Neuronal stem cell (in vitro differentiated cells): ENCODE results near the gene CEL.

ENCODE experiments used
- DNase-seq: peaks from one replicate; pipeline ENCODE4 v3.0.0-alpha.2; 2013; ENCODE audit warnings: low spot score
- H2AFZ ChIP-seq: one replicate; pipeline ENCODE4 v1.6.1; 2013; ENCODE audit warnings: mild to moderate bottlenecking, low read length, inconsistent platforms
- H2AK5ac ChIP-seq: 2 replicates; pipeline ENCODE4 v1.6.1; 2013; ENCODE audit warnings: low read depth, mild to moderate bottlenecking, inconsistent platforms, low read length, moderate library complexity, mixed read lengths
- H2BK120ac ChIP-seq: 2 replicates; pipeline ENCODE4 v1.6.1; 2013; ENCODE audit warnings: low read depth, mild to moderate bottlenecking, inconsistent platforms, low read length, moderate library complexity, mixed read lengths
- H2BK12ac ChIP-seq: one replicate; pipeline ENCODE4 v1.6.1; 2013; ENCODE audit warnings: low read length, inconsistent platforms
- H2BK15ac ChIP-seq: 2 replicates; pipeline ENCODE4 v1.6.1; 2013; ENCODE audit warnings: mild to moderate bottlenecking, low read length, inconsistent platforms, mixed read lengths
- H2BK5ac ChIP-seq: one replicate; pipeline ENCODE4 v1.6.1; 2013; ENCODE audit warnings: inconsistent platforms, mild to moderate bottlenecking, low read length, moderate library complexity
- H3K14ac ChIP-seq: one replicate; pipeline ENCODE4 v1.6.1; 2013; ENCODE audit warnings: low read length, inconsistent platforms
- H3K18ac ChIP-seq: 2 replicates; pipeline ENCODE4 v1.6.1; 2013; ENCODE audit warnings: low read length, inconsistent platforms
- H3K23ac ChIP-seq: 2 replicates; pipeline ENCODE4 v1.6.1; 2013; ENCODE audit warnings: low read depth, mild to moderate bottlenecking, mixed read lengths, low read length, inconsistent platforms; ENCODE audit not compliant: poor library complexity
- H3K27ac ChIP-seq: replicated peaks from 3 replicates; pipeline ENCODE4 v1.5.1; 2013; ENCODE audit warnings: low read length, inconsistent platforms
- H3K27me3 ChIP-seq, 3 experiments: 2 replicates each; pipeline ENCODE4 v1.6.1; 2013; ENCODE audit warnings: low read length in 3 of 3, mild to moderate bottlenecking in 2 of 3, inconsistent platforms in 1 of 3, low read depth in 1 of 3, mixed read lengths in 1 of 3, moderate library complexity in 1 of 3; ENCODE audit not compliant: control insufficient read depth in 3 of 3, insufficient read depth in 3 of 3
- H3K36me3 ChIP-seq, 2 donors: replicated peaks in 1 of 2; 2 replicates each; pipeline ENCODE4 v1.6.1; 2013; ENCODE audit warnings: low read length in 2 of 2; ENCODE audit not compliant: control insufficient read depth in 2 of 2, insufficient read depth in 2 of 2
- H3K4ac ChIP-seq: 2 replicates; pipeline ENCODE4 v1.6.1; 2013; ENCODE audit warnings: inconsistent platforms, mild to moderate bottlenecking, low read length, moderate library complexity
- H3K4me1 ChIP-seq, 2 donors: 1 replicate in 1 of 2; 2 replicates in 1 of 2; pipeline ENCODE4 v1.6.1; 2013; ENCODE audit warnings: low read length in 2 of 2, low read depth in 1 of 2; ENCODE audit not compliant: control insufficient read depth in 2 of 2, insufficient read depth in 1 of 2
- H3K4me2 ChIP-seq: one replicate; pipeline ENCODE4 v1.6.1; 2013; ENCODE audit warnings: mild to moderate bottlenecking, low read length, inconsistent platforms; ENCODE audit not compliant: insufficient read depth, poor library complexity, severe bottlenecking
- H3K4me3 ChIP-seq, 2 donors: 2 replicates each; pipeline ENCODE4 v1.5.1; 2013; ENCODE audit warnings: low read length in 2 of 2, mild to moderate bottlenecking in 2 of 2, inconsistent platforms in 1 of 2, moderate library complexity in 1 of 2
- H3K79me1 ChIP-seq: one replicate; pipeline ENCODE4 v1.6.1; 2013; ENCODE audit warnings: low read depth, mild to moderate bottlenecking, inconsistent platforms, low read length, moderate library complexity
- H3K9ac ChIP-seq: one replicate; pipeline ENCODE4 v1.6.1; 2013; ENCODE audit warnings: mild to moderate bottlenecking, low read depth, low read length, inconsistent platforms; ENCODE audit not compliant: poor library complexity
- H3K9me3 ChIP-seq, 2 donors: replicated peaks in 1 of 2; 2 replicates each; pipeline versions ENCODE3 to v1.6.1; 2013; ENCODE audit warnings: low read length in 2 of 2, mild to moderate bottlenecking in 2 of 2, inconsistent platforms in 1 of 2, low read depth in 1 of 2, mixed read lengths in 1 of 2, moderate library complexity in 1 of 2; ENCODE audit not compliant: control insufficient read depth in 2 of 2, insufficient read depth in 1 of 2
- H4K8ac ChIP-seq: one replicate; pipeline ENCODE4 v1.6.1; 2013; ENCODE audit warnings: low read depth, mild to moderate bottlenecking, inconsistent platforms, low read length, moderate library complexity
- H4K91ac ChIP-seq: one replicate; pipeline ENCODE4 v1.6.1; 2013; ENCODE audit warnings: low read length, low read depth, mild to moderate bottlenecking, inconsistent platforms; ENCODE audit not compliant: poor library complexity
- WGBS, 2 donors: extraction: QIAGEN DNeasy Blood & Tissue Kit; methylation state at CpG; one replicate each; pipeline ENCODE4 v1.1.7; 2013; ENCODE audit warnings: missing lambda C conversion rate in 2 of 2, mixed read lengths in 1 of 2; ENCODE audit not compliant: insufficient read length in 2 of 2, insufficient replicate concordance in 1 of 2; ENCODE audit errors: extremely low coverage in 2 of 2; 5-methylcytosine and 5-hydroxymethylcytosine counted together

Gene CEL

DNA sequence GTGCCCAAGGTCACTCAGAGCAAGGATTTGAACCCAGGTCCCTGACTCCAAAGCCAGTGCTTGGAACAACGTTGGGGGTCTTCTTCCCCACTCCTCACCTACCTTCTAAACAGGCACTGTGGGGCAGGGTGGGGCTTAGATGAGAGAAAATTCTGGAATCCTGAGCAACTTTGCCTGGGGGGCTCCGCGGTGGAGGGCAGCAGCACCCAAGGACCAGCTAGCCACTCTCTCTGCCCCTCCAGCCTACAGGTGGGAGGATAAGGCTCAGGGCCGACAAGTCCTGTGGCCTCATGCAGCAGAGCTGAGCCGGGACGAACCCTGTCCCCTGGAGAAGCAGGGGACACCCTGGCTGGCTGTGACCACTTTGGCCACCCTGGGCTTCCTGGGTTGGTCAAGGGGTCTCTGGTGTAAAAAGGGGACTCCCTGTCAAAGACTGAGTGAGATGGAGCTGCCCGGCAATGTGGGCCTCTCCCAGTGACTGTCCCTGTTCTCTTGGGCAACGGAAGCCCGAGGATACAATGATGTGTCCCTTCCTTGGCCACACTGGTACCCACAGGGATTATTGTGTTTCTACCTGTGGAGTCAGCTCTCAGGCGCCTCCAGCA, 26.5 kb downstream of the CEL start:
- Histone ChIP-seq H3K79me1 (no peaks in the 10 kb centered on the region), H4K8ac (no peak overlapping the region), H3K4ac (no peak overlapping the region), H2AFZ (no peak overlapping the region), H3K27ac (no peak overlapping the region), H3K9me3 (no peaks in the 10 kb centered on the region), H3K9ac (no peak overlapping the region), H3K4me1 (peaks cover 0 to 2% of the 10 kb centered on the region in 2 donors), H3K4me3 (no peak overlapping the region), H3K18ac (no peak overlapping the region), H2BK120ac (no peak overlapping the region), H2BK15ac (no peak overlapping the region), H3K14ac (no peak overlapping the region), H2BK5ac (no peak overlapping the region), H3K23ac (no peak overlapping the region), H3K36me3 (no peaks in the 10 kb centered on the region), H3K27me3 (no peaks in the 10 kb centered on the region), H4K91ac (no peak overlapping the region), H3K4me2 (no peak overlapping the region), H2AK5ac (peak overlapping the region; percentile 20), H2BK12ac (no peak overlapping the region)
- no peak for DNase-seq
- no CpG with 5 or more reads among the region's 10 CpGs for WGBS, 2 donors

DNA sequence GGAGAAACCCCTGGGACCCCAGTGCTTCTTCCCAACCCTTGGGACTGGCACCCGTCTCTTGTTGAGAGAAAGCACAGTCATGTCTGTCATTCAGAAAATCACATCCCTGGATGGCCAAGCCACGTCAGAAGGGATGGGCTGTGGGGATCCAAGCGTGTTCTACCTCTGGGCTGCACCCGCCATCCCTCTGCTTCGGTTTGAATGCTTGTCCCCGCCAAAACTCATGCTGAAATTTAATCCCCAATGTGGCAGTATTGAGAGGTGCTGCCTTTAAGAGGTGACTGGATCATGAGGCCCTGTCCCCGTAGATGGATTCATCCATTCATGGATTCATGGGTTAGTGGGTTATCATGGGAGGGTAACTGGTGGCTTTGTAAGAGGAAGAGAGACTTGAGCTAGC, 27.0 kb downstream of the CEL start:
- H3K4me2 ChIP-seq = no peak overlapping the region
- H3K27me3 ChIP-seq = no peaks in the 10 kb centered on the region
- no peaks in the 10 kb centered on the region for H3K79me1 ChIP-seq
- no peak overlapping the region for H3K9ac ChIP-seq
- no peak overlapping the region for H2BK15ac ChIP-seq
- no CpG with 5 or more reads among the region's 7 CpGs for WGBS, 2 donors
- no peak overlapping the region for H4K91ac ChIP-seq
- no peaks in the 10 kb centered on the region for H3K36me3 ChIP-seq
- no peak overlapping the region for H3K27ac ChIP-seq
- no peak overlapping the region for H3K14ac ChIP-seq
- H3K4me3 ChIP-seq = no peak overlapping the region
- H2BK120ac ChIP-seq = no peak overlapping the region
- H2BK5ac ChIP-seq = no peak overlapping the region
- peaks cover 0 to 2% of the 10 kb centered on the region in 2 donors for H3K4me1 ChIP-seq
- H2AK5ac ChIP-seq = peak overlapping the region; percentile 20
- H2BK12ac ChIP-seq = no peak overlapping the region
- H2AFZ ChIP-seq = no peak overlapping the region
- no peak overlapping the region for H3K18ac ChIP-seq
- no peak overlapping the region for H4K8ac ChIP-seq
- no peak overlapping the region for H3K23ac ChIP-seq
- H3K9me3 ChIP-seq = no peaks in the 10 kb centered on the region
- H3K4ac ChIP-seq = no peak overlapping the region
- no peak for DNase-seq

DNA sequence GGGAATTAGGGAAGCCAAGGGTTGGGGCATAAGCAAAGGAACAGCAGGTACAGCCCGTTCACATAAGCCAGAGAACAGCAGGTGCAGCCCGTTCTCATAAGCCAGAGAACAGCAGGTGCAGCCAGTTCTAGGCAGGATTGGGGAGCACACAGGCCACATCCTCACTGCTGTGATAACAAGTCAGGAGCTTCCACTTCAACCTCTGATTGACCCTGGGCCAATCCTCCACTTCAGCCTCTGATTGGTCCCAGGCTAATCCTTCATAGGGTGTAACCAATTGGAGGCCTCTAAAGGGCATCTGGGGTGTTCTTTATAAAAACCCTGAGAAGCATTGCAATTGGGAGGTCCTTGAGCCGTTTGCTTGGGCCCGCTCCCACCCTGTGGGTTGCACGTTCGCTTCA, 27.5 kb downstream of the CEL start:
- Histone ChIP-seq H3K4me3 (no peak overlapping the region), H3K9me3 (no peaks in the 10 kb centered on the region), H2BK120ac (no peak overlapping the region), H3K4me1 (peaks cover 0 to 2% of the 10 kb centered on the region in 2 donors), H3K14ac (no peak overlapping the region), H3K4me2 (no peak overlapping the region), H2BK12ac (no peak overlapping the region), H3K18ac (no peak overlapping the region), H3K36me3 (no peaks in the 10 kb centered on the region), H3K9ac (peak overlapping the region; percentile 7), H2AFZ (no peak overlapping the region), H3K79me1 (no peaks in the 10 kb centered on the region), H3K27me3 (no peaks in the 10 kb centered on the region), H3K4ac (no peak overlapping the region), H3K27ac (no peak overlapping the region), H2BK15ac (no peak overlapping the region), H3K23ac (no peak overlapping the region), H4K91ac (no peak overlapping the region), H2AK5ac (no peak overlapping the region), H2BK5ac (no peak overlapping the region), H4K8ac (no peak overlapping the region)
- no peak for DNase-seq
- no CpG with 5 or more reads among the region's 6 CpGs for WGBS, 2 donors

DNA sequence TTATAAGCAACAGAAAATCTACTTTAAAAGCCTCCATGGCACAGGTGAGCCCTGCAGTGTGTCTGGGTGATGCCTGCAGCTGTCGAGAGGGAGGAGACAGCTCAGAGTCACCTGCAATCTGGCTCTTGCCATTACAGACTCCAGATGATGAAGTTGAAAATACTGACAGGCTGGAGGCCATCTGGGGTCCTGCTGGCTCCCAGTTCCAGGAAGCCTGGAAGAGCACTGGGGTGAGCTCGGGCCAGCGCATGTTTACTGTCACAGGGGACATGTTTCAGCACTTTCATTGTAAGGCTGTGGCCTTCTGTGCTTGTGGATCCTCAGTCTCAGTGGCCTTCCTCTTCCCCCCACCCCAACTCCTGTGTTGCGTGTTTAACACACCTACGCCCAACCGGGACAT, 28.4 kb downstream of the CEL start:
- H2AK5ac ChIP-seq = no peak overlapping the region
- H4K91ac ChIP-seq = no peak overlapping the region
- DNase-seq = no peak
- no peak overlapping the region for H2BK5ac ChIP-seq
- no peak overlapping the region for H3K9ac ChIP-seq
- no peak overlapping the region for H3K4me2 ChIP-seq
- no peak overlapping the region for H2BK12ac ChIP-seq
- WGBS, 2 donors = no CpG with 5 or more reads among the region's 6 CpGs
- H2BK15ac ChIP-seq = no peak overlapping the region
- no peak overlapping the region for H2BK120ac ChIP-seq
- H2AFZ ChIP-seq = no peak overlapping the region
- peaks cover 0 to 6% of the 10 kb centered on the region in 2 donors for H3K9me3 ChIP-seq
- no peak overlapping the region for H3K18ac ChIP-seq
- no peak overlapping the region for H3K4me3 ChIP-seq
- no peak overlapping the region for H3K14ac ChIP-seq
- no peak overlapping the region for H4K8ac ChIP-seq
- H3K4ac ChIP-seq = no peak overlapping the region
- H3K4me1 ChIP-seq = peaks cover 0 to 2% of the 10 kb centered on the region in 2 donors
- no peak overlapping the region for H3K23ac ChIP-seq
- no peaks in the 10 kb centered on the region for H3K79me1 ChIP-seq
- no peaks in the 10 kb centered on the region for H3K36me3 ChIP-seq
- H3K27me3 ChIP-seq = no peaks in the 10 kb centered on the region
- H3K27ac ChIP-seq = no peak overlapping the region
